GM19463 (cell line): Measurements from ENCODE around the gene IFITM1.
A peak's percentile ranks its signal among the peaks of the same experiment; 100 is the strongest.

Source experiments
- ATAC-seq: cut with Tn5 transposase; IDR thresholded peaks from one replicate; pipeline ENCODE4 v1.9.1; 2021; ENCODE audit warnings: mild to moderate bottlenecking, moderate library complexity; ENCODE audit not compliant: unreplicated experiment

The IFITM1 gene

GRCh38 chr11:313787-314553 is at the start of gene IFITM1:
IFITM1 (plus strand) TSS chr11:314040; CDS start chr11:314171, 131 bp downstream.
- peak; percentile 30 for ATAC-seq

GRCh38 chr11:266676-267439 is 47.0 kb upstream of the IFITM1 start:
- ATAC-seq, result no peak

GRCh38 chr11:267491-267994 is 46.3 kb upstream of the IFITM1 start:
- no peak for ATAC-seq

- peak; percentile 50 for ATAC-seq
Observed at GRCh38 chr11:268716-269145, 45.1 kb upstream of the IFITM1 start.

- peak; percentile 74 for ATAC-seq
Observed at GRCh38 chr11:269146-269890, 44.5 kb upstream of the IFITM1 start.

- ATAC-seq, result no peak
Observed at GRCh38 chr11:270451-271318, 43.2 kb upstream of the IFITM1 start.

GRCh38 chr11:271319-271715 is 42.5 kb upstream of the IFITM1 start:
- no peak for ATAC-seq

- no peak for ATAC-seq
Observed at GRCh38 chr11:272195-272930, 41.5 kb upstream of the IFITM1 start.

- ATAC-seq, result no peak
Observed at GRCh38 chr11:272931-273198, 41.0 kb upstream of the IFITM1 start.

- ATAC-seq, result no peak
Observed at GRCh38 chr11:276219-276618, 37.6 kb upstream of the IFITM1 start.

GRCh38 chr11:278001-278951 is 35.6 kb upstream of the IFITM1 start, which contains the start of gene NLRP6:
NLRP6 (plus strand) TSS chr11:278407; CDS start chr11:278570, 163 bp downstream.
- no peak for ATAC-seq

GRCh38 chr11:279040-279965 is 34.5 kb upstream of the IFITM1 start:
- ATAC-seq, result no peak

- ATAC-seq, result no peak
Observed at GRCh38 chr11:279966-280705, 33.7 kb upstream of the IFITM1 start.

- ATAC-seq, result no peak
Observed at GRCh38 chr11:280706-281485, 32.9 kb upstream of the IFITM1 start.

GRCh38 chr11:281486-282161 is 32.2 kb upstream of the IFITM1 start:
- ATAC-seq, result no peak

GRCh38 chr11:282171-282570 is 31.7 kb upstream of the IFITM1 start:
- ATAC-seq, result no peak
